A673 (cell line): ENCODE results near the gene ANXA4. TPM values are rescaled to one million over a fixed set of nuclear protein-coding genes. Genes with fewer than 3 reads are reported as not detected.
"Not testable (repeated sequence)": the region's sequence is repeated elsewhere in the genome, so short reads cannot be mapped to it uniquely, and the experiment has no call there.

Source experiments
- BruUV-seq: library from RNA; stranded (reverse); fragments of 400-500 nt; replicated peaks from 2 replicates; lab custom pipeline; 2021; lab: Mats Ljungman, UMichigan
- CTCF ChIA-PET: fragments of 300-600 bp; sonication (Branson Sonifier 250); formaldehyde crosslinking; loops from one replicate; lab custom pipeline; 2022; ENCODE audit warnings: antibody characterized with exemption; lab: Charles Lee
- POLR2A ChIA-PET: fragments of 300-600 bp; sonication (Branson Sonifier 250); formaldehyde crosslinking; loops from one replicate; lab custom pipeline; 2022; ENCODE audit warnings: antibody characterized with exemption; ENCODE audit not compliant: low non-redundant PET; lab: Charles Lee
- DNase-seq: peaks from one replicate; pipeline ENCODE4 v3.0.0-alpha.2; 2015; ENCODE audit warnings: low spot score
- H3K27ac ChIP-seq: fragments of 200-600 bp; sonication (generic); 2 replicates; pipeline ENCODE4 v1.5.1; 2016; ENCODE audit warnings: mixed run types, low read depth, mild to moderate bottlenecking, mixed read lengths, antibody characterized with exemption, low read length; ENCODE audit not compliant: poor library complexity, severe bottlenecking
- H3K27me3 ChIP-seq: fragments of 200-600 bp; sonication (generic); replicated peaks from 2 replicates; pipeline ENCODE4 v1.6.1; 2017; ENCODE audit warnings: mixed run types, low read depth, mild to moderate bottlenecking, mixed read lengths, antibody characterized with exemption, low read length; ENCODE audit not compliant: insufficient read depth, poor library complexity
- H3K36me3 ChIP-seq: fragments of 200-600 bp; sonication (generic); 2 replicates; pipeline ENCODE4 v1.6.1; 2016; ENCODE audit warnings: mixed run types, mild to moderate bottlenecking, mixed read lengths, antibody characterized with exemption, low read length; ENCODE audit not compliant: insufficient read depth, poor library complexity, severe bottlenecking
- H3K4me1 ChIP-seq: fragments of 200-600 bp; sonication (generic); 2 replicates; pipeline ENCODE4 v1.6.1; 2017; ENCODE audit warnings: mixed run types, mild to moderate bottlenecking, mixed read lengths, antibody characterized with exemption, low read length; ENCODE audit not compliant: insufficient read depth, poor library complexity, severe bottlenecking
- H3K4me3 ChIP-seq: fragments of 200-600 bp; sonication (generic); 2 replicates; pipeline ENCODE4 v1.5.1; 2016; ENCODE audit warnings: low read depth, mixed run types, mild to moderate bottlenecking, mixed read lengths, low read length; ENCODE audit not compliant: poor library complexity, severe bottlenecking
- H3K9me3 ChIP-seq: fragments of 200-600 bp; sonication (generic); 2 replicates; pipeline ENCODE4 v1.6.1; 2016; ENCODE audit warnings: mixed run types, low read depth, mild to moderate bottlenecking, mixed read lengths, antibody characterized with exemption, low read length; ENCODE audit not compliant: poor library complexity, severe bottlenecking
- CTCF ChIP-seq: fragments of 300-800, 200-600 bp; sonication (generic); conservative IDR thresholded peaks from 2 replicates; pipeline ENCODE4 v1.5.1; 2017; ENCODE audit warnings: low read depth, mild to moderate bottlenecking, antibody characterized with exemption, low read length, moderate library complexity, mixed read lengths
- EZH2 ChIP-seq: fragments of 200-600 bp; sonication (generic); IDR thresholded peaks from 2 replicates; pipeline ENCODE4 v1.6.1; 2017; ENCODE audit warnings: borderline replicate concordance, low read depth, mild to moderate bottlenecking, mixed read lengths, antibody characterized with exemption, low read length; ENCODE audit not compliant: poor library complexity, severe bottlenecking
- intact Hi-C: fragments of 100-400 bp; cut with micrococcal nuclease; formaldehyde crosslinking; loops from one replicate; pipeline ENCODE4 v1.10.0; 2022; ENCODE audit not compliant: unreplicated experiment
- total RNA-seq: library from RNA; stranded (reverse); gene quantifications from 2 replicates; pipeline ENCODE4 v1.2.3, GENCODE V29; 2021

The ANXA4 gene
- total RNA-seq, 1 experiment from 2014 or later = 5.1 TPM

- Histone ChIP-seq H3K36me3 (no peaks in the 10 kb centered on the region), H3K4me1 (no peaks in the 10 kb centered on the region), H3K4me3 (no peak overlapping the region), H3K27me3 (no peaks in the 10 kb centered on the region), H3K27ac (no peak overlapping the region), H3K9me3 (no peaks in the 10 kb centered on the region)
- intact Hi-C loops = loop anchor here (5.0 kb wide), 2 partner anchors 335 to 1250 kb away; no protein-coding TSS in a partner anchor
- no peak for TF ChIP-seq CTCF
- no peak for TF ChIP-seq EZH2
- no TSS peak for BruUV-seq
- POLR2A ChIA-PET = no interaction called here
- CTCF ChIA-PET = no interaction called here
- no peak for DNase-seq
These were observed 30.0 kb upstream of the ANXA4 start for GRCh38 chr2:69711971-69712370.

- Histone ChIP-seq H3K36me3 (no peaks in the 10 kb centered on the region), H3K4me1 (no peaks in the 10 kb centered on the region), H3K9me3 (no peaks in the 10 kb centered on the region), H3K4me3 (no peak overlapping the region), H3K27ac (no peak overlapping the region), H3K27me3 (no peaks in the 10 kb centered on the region)
- intact Hi-C loops = loop anchor here (2.0 to 5.0 kb wide), 3 partner anchors 155 to 1252 kb away; no protein-coding TSS in a partner anchor
- POLR2A ChIA-PET = no interaction called here
- no peak for DNase-seq
- CTCF ChIA-PET = interaction anchor here (1.5 kb wide), 1 partner anchor 11 kb away, joined by 4 read pairs; no protein-coding TSS in a partner anchor
- no peak for TF ChIP-seq EZH2
- TF ChIP-seq CTCF = no peak
- BruUV-seq = no TSS peak
These were observed 27.9 kb upstream of the ANXA4 start for GRCh38 chr2:69714024-69714423.

- peak; percentile 81 for TF ChIP-seq CTCF
- H3K9me3 ChIP-seq, H3K4me1 ChIP-seq, H3K36me3 ChIP-seq, H3K27me3 ChIP-seq, H3K27ac ChIP-seq, H3K4me3 ChIP-seq, POLR2A ChIA-PET, BruUV-seq: not testable (repeated sequence)
- intact Hi-C loops = loop anchor here (2.0 to 5.0 kb wide), 3 partner anchors 156 to 1252 kb away; no protein-coding TSS in a partner anchor
- DNase-seq = peak; percentile 81
- CTCF ChIA-PET = interaction anchor here (1.5 kb wide), 1 partner anchor 10 kb away, joined by 4 read pairs; no protein-coding TSS in a partner anchor
These were observed 27.3 kb upstream of the ANXA4 start for GRCh38 chr2:69714539-69715220.
